Hematopoietic multipotent progenitor cell (in vitro differentiated cells): ENCODE measurements around the gene HDAC4. TPM values are rescaled to one million over a fixed set of nuclear protein-coding genes. Genes with fewer than 3 reads are reported as not detected.
"Not testable (repeated sequence)": the region's sequence is repeated elsewhere in the genome, so short reads cannot be mapped to it uniquely, and the experiment has no call there.

Source experiments
- DNase-seq, 3 donors: peaks; one replicate each; pipeline ENCODE4 v3.0.0-alpha.2; 2011 to 2015; ENCODE audit warnings: low read depth in 2 of 3, low spot score in 2 of 3
- total RNA-seq: library from RNA; depleted of rRNA; stranded (reverse); fragments of >200 nt; gene quantifications from one replicate; pipeline ENCODE4 v1.2.3, GENCODE V29; 2012

HDAC4 gene
- total RNA-seq, 1 donor = 34.2 TPM

GRCh38 chr2:239047861-239048260 lies 353.0 kb downstream of the HDAC4 start:
- DNase-seq = no peak

GRCh38 chr2:239047420-239047819 lies 353.4 kb downstream of the HDAC4 start:
- DNase-seq = no peak

GRCh38 chr2:239046822-239047221 lies 354.0 kb downstream of the HDAC4 start:
- DNase-seq = no peak

- DNase-seq = no peak
These were observed 356.5 kb downstream of the HDAC4 start for GRCh38 chr2:239044336-239044735.

GRCh38 chr2:239043326-239043725 lies 357.5 kb downstream of the HDAC4 start:
- DNase-seq = no peak

DNA sequence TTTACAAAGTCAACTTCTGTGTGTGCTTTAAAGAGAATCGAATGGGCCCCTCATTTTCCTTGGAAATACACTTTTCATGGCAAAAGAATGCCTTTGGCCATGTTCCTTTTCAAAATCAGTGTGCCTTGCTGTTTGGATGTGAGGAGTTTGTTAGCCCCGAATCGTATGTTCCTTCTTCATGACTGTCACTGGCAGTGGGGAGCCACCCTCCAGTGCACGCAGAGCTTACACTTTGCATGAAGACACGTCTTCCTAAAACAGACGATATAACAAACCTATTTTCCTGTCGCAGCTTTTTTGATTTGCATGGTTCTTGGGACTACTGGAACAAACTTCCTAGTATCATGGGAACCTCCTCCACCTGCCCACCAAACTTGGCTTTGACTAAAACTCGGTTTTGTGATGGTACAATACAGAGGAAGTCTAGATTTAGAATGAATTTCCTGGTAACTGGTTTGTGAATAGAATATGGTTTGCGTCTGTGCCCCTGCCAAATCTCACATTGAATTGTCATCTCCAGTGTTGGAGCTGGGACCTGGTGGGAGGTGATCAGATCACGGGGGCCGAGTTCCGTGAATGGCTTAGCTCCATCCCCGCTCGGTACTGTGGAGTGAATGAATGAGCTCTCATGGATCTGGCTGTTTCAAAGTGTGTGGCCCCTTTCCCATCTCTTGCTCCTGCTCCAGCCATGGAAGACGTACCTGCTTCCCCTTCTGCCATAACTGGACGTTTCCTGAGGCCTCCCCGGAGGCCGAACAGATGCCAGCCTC lies 358.1 kb downstream of the HDAC4 start:
- no peak for DNase-seq

DNA sequence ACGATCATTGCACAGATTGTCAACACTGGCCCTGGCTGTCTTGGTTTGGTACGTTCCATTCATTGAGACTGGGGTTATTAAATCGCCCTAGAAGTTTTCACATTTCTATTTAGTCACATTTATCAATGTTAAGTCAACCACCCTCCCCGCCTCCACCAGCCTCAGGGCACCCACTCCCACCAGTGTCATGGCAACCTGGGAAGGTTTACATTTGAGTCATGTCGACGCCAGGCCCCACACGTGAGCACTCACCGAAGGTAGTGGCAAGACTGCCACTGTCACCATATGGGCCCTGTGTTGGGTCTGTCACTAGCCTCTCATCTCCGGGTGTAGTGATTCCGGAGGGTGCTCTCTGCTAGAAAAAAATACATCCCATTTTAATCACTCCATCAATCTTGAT lies 358.8 kb downstream of the HDAC4 start:
- DNase-seq = no peak

DNA sequence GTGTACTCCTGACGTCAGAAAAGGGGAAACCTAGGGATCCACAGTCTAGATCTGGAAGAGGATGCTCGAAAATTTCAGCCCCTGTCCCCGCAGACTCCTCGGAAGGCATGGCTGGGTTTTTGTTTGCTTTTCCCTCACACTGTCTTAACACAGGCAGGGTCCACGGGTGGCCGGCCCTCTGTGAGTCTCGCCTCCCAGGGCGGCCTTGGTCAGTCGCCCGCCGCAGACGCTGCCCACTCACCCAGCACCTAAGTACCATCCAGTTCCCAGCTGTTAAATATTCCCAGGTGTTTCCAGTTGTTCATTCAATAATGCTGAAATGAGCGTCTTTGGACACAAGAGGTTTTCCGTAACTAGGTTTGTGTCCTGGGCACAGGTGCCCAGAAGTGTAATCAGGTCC lies 359.8 kb downstream of the HDAC4 start:
- DNase-seq = no peak

GRCh38 chr2:239040152-239040761 lies 360.6 kb downstream of the HDAC4 start:
- no peak for DNase-seq

GRCh38 chr2:239039479-239039861 lies 361.4 kb downstream of the HDAC4 start:
- DNase-seq = no peak

- DNase-seq = no peak
These were observed 361.9 kb downstream of the HDAC4 start for GRCh38 chr2:239038773-239039478.

DNA sequence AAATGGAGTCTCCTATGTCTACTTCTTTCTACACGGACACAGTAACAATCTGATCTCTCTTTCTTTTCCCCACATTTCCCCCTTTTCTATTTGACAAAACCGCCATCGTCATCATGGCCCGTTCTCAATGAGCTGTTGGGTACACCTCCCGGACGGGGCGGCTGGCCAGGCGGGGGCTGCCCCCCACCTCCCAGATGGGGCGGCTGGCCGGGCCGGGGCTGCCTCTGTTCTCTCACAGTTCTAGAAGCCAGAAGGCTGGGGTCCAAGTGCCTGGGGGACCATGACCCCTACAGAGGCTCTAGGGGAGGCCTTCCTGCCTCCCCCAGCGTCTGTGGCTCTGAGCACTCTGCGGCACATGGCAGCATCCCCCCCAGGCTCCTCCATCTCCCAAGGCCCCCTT lies 362.5 kb downstream of the HDAC4 start:
- not testable (repeated sequence) for DNase-seq

GRCh38 chr2:239037559-239037910 lies 363.3 kb downstream of the HDAC4 start:
- DNase-seq = no peak

DNA sequence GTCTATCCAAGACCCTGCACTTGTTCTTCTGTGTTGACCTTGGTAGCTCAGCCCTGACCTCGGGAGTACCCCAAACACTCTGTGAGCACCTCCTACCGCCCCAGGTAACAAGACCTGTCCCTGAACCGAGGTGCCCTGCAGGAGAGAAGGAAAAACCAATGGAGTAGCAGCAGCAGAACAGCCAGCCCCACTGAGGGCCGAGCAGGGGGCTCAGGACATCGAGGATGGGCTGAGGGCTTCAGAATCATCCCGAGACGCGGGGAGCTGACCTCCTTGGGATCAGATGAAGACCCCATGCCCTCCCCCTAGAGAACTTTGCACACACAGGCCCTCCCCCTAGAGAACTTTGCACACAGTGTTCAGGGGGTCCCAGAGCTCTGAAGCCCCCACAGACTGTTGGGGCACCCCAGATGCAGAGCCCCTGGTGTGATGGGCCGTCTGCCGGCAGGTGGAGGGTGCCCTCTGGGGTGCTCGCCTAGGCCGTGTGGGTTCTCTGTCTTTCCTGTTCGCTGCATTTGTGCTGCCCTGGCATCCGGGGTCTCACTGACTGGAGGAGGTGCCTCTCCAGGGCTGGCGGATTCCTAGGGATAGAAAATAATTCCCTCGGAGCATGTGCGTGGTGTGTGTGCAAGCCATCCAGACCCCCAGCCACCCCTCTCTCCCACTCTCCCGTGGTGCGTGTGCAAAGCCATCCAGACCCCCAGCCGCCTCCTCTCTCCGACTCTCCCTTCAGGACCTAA lies 363.8 kb downstream of the HDAC4 start:
- DNase-seq = no peak

DNA sequence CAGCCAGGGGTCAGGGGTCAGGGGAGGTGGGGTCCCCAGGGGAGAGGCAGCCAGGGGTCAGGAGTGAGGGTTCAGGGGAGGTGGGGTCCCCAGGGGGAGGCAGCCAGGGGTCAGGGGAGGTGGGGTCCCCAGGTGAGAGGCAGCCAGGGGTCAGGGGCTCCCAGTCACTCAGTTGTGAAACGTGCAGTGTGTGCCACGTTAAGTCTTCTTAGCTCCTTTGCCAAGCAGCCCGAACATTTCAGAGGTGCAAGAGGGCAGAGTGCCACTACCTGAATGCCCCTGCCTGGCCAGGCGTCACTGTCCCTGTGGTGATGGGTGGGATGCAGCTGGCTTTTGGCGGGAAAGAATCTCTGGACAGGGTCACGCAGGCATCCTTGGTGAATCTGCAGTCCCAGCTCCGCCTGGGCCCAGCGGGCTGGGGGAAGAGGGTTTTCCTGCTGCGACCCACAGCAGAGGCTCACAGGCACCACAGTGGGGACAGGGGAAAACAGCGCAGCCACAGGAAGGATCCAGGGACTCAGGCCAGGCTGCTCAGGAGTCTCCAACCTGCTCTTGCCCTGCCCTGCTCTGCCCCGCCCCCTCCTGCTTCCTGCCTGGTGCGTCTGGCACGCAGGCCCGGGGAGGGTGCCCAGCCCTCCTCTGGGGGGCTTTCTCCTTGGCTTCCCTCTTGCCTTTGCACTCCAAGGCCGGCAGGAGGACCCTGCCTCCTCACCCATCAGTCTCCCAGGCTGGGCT lies 364.7 kb downstream of the HDAC4 start:
- DNase-seq = peak in 2 of 3 donors; percentile 5 to 31

DNA sequence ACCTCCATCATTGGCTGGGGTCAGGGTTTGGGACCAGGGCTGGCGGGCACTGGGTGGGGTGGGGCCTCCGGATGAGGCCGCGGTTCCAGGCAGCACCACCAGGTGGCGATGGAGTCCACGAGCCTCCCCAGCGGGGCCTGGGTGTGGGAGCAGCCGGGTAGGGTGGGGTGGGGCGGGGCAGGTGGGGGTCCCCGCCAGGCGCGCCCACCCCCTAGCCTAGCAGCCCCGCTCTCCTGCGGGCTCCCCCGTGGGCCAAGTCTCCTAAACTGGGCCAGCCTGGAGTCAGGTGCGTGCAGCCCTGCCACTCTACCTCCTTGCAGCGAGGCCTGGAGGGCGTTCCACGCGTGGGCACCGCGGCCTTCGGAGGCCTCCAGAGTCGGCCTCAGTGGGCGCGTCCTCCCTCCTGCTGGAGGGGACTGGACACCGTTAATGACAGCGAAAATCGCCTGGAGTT lies 365.4 kb downstream of the HDAC4 start:
- peak; percentile 19 to 51 (median 29) for DNase-seq

GRCh38 chr2:239034561-239035341 lies 366.1 kb downstream of the HDAC4 start:
- DNase-seq = no peak

- DNase-seq = no peak
These were observed 366.8 kb downstream of the HDAC4 start for GRCh38 chr2:239033801-239034560.

GRCh38 chr2:239029958-239030357 lies 370.9 kb downstream of the HDAC4 start:
- DNase-seq = no peak
